KG1 (cell line): Measurements from ENCODE around the gene DCST1.
A peak's percentile ranks its signal among the peaks of the same experiment; 100 is the strongest.

Source experiments
- DNase-seq: peaks from one replicate; lab custom pipeline; 2025; lab: John Stamatoyannopoulos, UW

The DCST1 gene

GRCh38 chr1:155000726-155001424 is 32.7 kb upstream of the DCST1 start:
- peak; percentile 93 for DNase-seq

GRCh38 chr1:155001425-155001674 is 32.3 kb upstream of the DCST1 start:
- DNase-seq, result no peak

- peak; percentile 95 for DNase-seq
Observed at GRCh38 chr1:155001675-155002463, 31.8 kb upstream of the DCST1 start.

GRCh38 chr1:155002464-155003226 is 31.0 kb upstream of the DCST1 start, which contains the start of gene ZBTB7B:
Gene ZBTB7B, plus strand, starts transcription at chr1:155002802. Its CDS starts 11,859 bp downstream, at chr1:155014661.
- no peak for DNase-seq

- no peak for DNase-seq
Observed at GRCh38 chr1:155003227-155003765, 30.3 kb upstream of the DCST1 start.

GRCh38 chr1:155003766-155004351 is 29.8 kb upstream of the DCST1 start:
- no peak for DNase-seq

- DNase-seq, result no peak
Observed at GRCh38 chr1:155004352-155005075, 29.1 kb upstream of the DCST1 start.

- DNase-seq, result no peak
Observed at GRCh38 chr1:155005076-155006011, 28.3 kb upstream of the DCST1 start.

- DNase-seq, result peak; percentile 79
Observed at GRCh38 chr1:155006601-155007101, 27.0 kb upstream of the DCST1 start.

GRCh38 chr1:155007251-155007828 is 26.3 kb upstream of the DCST1 start:
- no peak for DNase-seq

GRCh38 chr1:155008015-155008941 is 25.3 kb upstream of the DCST1 start:
- no peak for DNase-seq

GRCh38 chr1:155009221-155009711 is 24.4 kb upstream of the DCST1 start:
- no peak for DNase-seq

- DNase-seq, result no peak
Observed at GRCh38 chr1:155009742-155010141, 23.9 kb upstream of the DCST1 start.

- DNase-seq, result no peak
Observed at GRCh38 chr1:155010211-155010918, 23.3 kb upstream of the DCST1 start.

- no peak for DNase-seq
Observed at GRCh38 chr1:155011004-155011416, 22.6 kb upstream of the DCST1 start.

GRCh38 chr1:155011437-155012025 is 22.1 kb upstream of the DCST1 start:
- no peak for DNase-seq

GRCh38 chr1:155012026-155012546 is 21.5 kb upstream of the DCST1 start:
- DNase-seq, result no peak
